Activated CD8-positive, alpha-beta T cell treated with anti-CD3 and anti-CD28 coated beads, Interleukin-2, amount 10 ng/mL, durations not matched to agents 7 days and 5 days (primary cell): ENCODE data around the gene POU2F1. TPM values are rescaled to one million over a fixed set of nuclear protein-coding genes. Genes with fewer than 3 reads are reported as not detected.

ENCODE experiments used
- ATAC-seq: fragments of 150-1000 bp; cut with Tn5 transposase; one replicate; pipeline ENCODE4 v1.10.0; 2021; ENCODE audit warnings: moderate library complexity
- CTCF ChIA-PET: fragments of 350-600 bp; sonication (Branson Sonifier 250); formaldehyde crosslinking; loops from one replicate; lab custom pipeline; 2021; ENCODE audit warnings: antibody characterized with exemption; lab: Charles Lee
- POLR2A ChIA-PET: fragments of 350-600 bp; sonication (Branson Sonifier 250); formaldehyde crosslinking; loops from one replicate; lab custom pipeline; 2021; ENCODE audit warnings: antibody characterized with exemption; lab: Charles Lee
- DNase-seq: peaks from one replicate; pipeline ENCODE4 v3.0.0-alpha.2; 2020
- H3K27ac Mint-ChIP-seq: one replicate; pipeline ENCODE4 v1.8.0; 2021; ENCODE audit warnings: mild to moderate bottlenecking, mixed read lengths
- H3K27me3 Mint-ChIP-seq: one replicate; pipeline ENCODE4 v1.8.0; 2021; ENCODE audit warnings: low read depth, mixed read lengths
- H3K36me3 Mint-ChIP-seq: one replicate; pipeline ENCODE4 v1.8.0; 2021; ENCODE audit warnings: low read depth, mixed read lengths
- H3K4me1 Mint-ChIP-seq: one replicate; pipeline ENCODE4 v1.8.0; 2021; ENCODE audit warnings: low read depth, mixed read lengths
- H3K4me3 Mint-ChIP-seq: one replicate; pipeline ENCODE4 v1.8.0; 2021; ENCODE audit warnings: mild to moderate bottlenecking, mixed read lengths
- H3K9me3 Mint-ChIP-seq: one replicate; pipeline ENCODE4 v1.8.0; 2022; ENCODE audit warnings: mixed read lengths; ENCODE audit not compliant: insufficient read depth
- total RNA-seq, 2 experiments: library from RNA; stranded (reverse); gene quantifications; one replicate each; pipeline ENCODE4 v1.2.3, GENCODE V29; 2021

Gene POU2F1
- total RNA-seq, 2 experiments from 2014 or later, result 22.7 to 23.3 TPM

- H3K27me3 Mint-ChIP-seq, result no peaks in the 10 kb centered on the region
- no peak for ATAC-seq
- H3K9me3 Mint-ChIP-seq, result no peaks in the 10 kb centered on the region
- peaks cover 20% of the 10 kb centered on the region for H3K4me1 Mint-ChIP-seq
- no peaks in the 10 kb centered on the region for H3K36me3 Mint-ChIP-seq
- H3K27ac Mint-ChIP-seq, result no peak overlapping the region
- DNase-seq, result no peak
- POLR2A ChIA-PET, result interaction anchor here (0.7 kb wide), 1 partner anchor 230 kb away, joined by 4 read pairs; no protein-coding TSS in a partner anchor
- H3K4me3 Mint-ChIP-seq, result no peak overlapping the region
- CTCF ChIA-PET, result interaction anchor here (0.6 to 1.3 kb wide), 4 partner anchors 9 to 236 kb away, joined by 3 to 6 read pairs (median 3); no protein-coding TSS in a partner anchor
Observed at GRCh38 chr1:167276969-167277368, 56.3 kb downstream of the POU2F1 start.

- H3K9me3 Mint-ChIP-seq, result no peaks in the 10 kb centered on the region
- ChIA-PET POLR2A (interaction anchor here (0.8 kb wide), 1 partner anchor 58 kb away, joined by 3 read pairs; the partner anchor contains the start of gene POU2F1), CTCF (no interaction called here)
- H3K36me3 Mint-ChIP-seq, result no peaks in the 10 kb centered on the region
- H3K27me3 Mint-ChIP-seq, result no peaks in the 10 kb centered on the region
- H3K4me3 Mint-ChIP-seq, result no peak overlapping the region
- H3K4me1 Mint-ChIP-seq, result peaks cover 17% of the 10 kb centered on the region
- ATAC-seq, result no peak
- no peak overlapping the region for H3K27ac Mint-ChIP-seq
- DNase-seq, result no peak
Observed at GRCh38 chr1:167278497-167278896, 57.8 kb downstream of the POU2F1 start.

DNA sequence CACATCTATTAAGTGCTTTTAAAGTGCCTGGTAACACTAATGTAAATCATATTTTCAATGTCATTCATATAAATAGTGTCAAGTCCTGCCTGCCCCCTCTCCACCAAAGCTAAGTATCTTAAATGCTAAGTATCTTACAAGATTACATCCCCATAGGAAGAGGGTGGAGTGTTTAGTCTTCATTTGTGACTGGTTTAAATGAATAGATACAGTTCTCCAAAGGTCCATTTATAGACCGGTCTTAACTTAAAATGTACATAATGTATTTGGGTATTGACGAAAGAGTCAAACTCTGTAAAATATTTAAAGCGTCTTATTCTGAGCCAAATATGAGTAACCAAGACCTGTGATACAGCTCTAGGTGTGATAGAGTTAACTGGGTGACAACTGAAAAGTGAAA lies 60.2 kb downstream of the POU2F1 start:
- Mint-ChIP-seq H3K4me1 (peaks cover 17% of the 10 kb centered on the region), H3K27me3 (no peaks in the 10 kb centered on the region), H3K9me3 (no peaks in the 10 kb centered on the region), H3K27ac (no peak overlapping the region), H3K4me3 (no peak overlapping the region), H3K36me3 (no peaks in the 10 kb centered on the region)
- no peak for ATAC-seq
- POLR2A ChIA-PET, result no interaction called here
- no peak for DNase-seq
- CTCF ChIA-PET, result no interaction called here

GRCh38 chr1:167288390-167289074 lies 67.8 kb downstream of the POU2F1 start:
- POLR2A ChIA-PET, result no interaction called here
- no peak overlapping the region for H3K27ac Mint-ChIP-seq
- no peaks in the 10 kb centered on the region for H3K36me3 Mint-ChIP-seq
- no peaks in the 10 kb centered on the region for H3K27me3 Mint-ChIP-seq
- CTCF ChIA-PET, result interaction anchor here (1.4 kb wide), 1 partner anchor 20 kb away, joined by 4 read pairs; no protein-coding TSS in a partner anchor
- H3K4me3 Mint-ChIP-seq, result no peak overlapping the region
- H3K9me3 Mint-ChIP-seq, result no peaks in the 10 kb centered on the region
- ATAC-seq, result no peak
- H3K4me1 Mint-ChIP-seq, result no peaks in the 10 kb centered on the region
- DNase-seq, result no peak

- DNase-seq, result no peak
- ChIA-PET CTCF (interaction anchor here (1.4 kb wide), 1 partner anchor 21 kb away, joined by 4 read pairs; no protein-coding TSS in a partner anchor), POLR2A (no interaction called here)
- ATAC-seq, result no peak
- Mint-ChIP-seq H3K4me3 (no peak overlapping the region), H3K9me3 (no peaks in the 10 kb centered on the region), H3K4me1 (no peaks in the 10 kb centered on the region), H3K27ac (no peak overlapping the region), H3K27me3 (no peaks in the 10 kb centered on the region), H3K36me3 (peaks cover 2% of the 10 kb centered on the region)
Observed at GRCh38 chr1:167289075-167289442, 68.4 kb downstream of the POU2F1 start.

GRCh38 chr1:167289966-167290365 lies 69.3 kb downstream of the POU2F1 start:
- no peak overlapping the region for H3K27ac Mint-ChIP-seq
- POLR2A ChIA-PET, result no interaction called here
- CTCF ChIA-PET, result no interaction called here
- peaks cover 2% of the 10 kb centered on the region for H3K36me3 Mint-ChIP-seq
- H3K4me3 Mint-ChIP-seq, result no peak overlapping the region
- no peaks in the 10 kb centered on the region for H3K27me3 Mint-ChIP-seq
- DNase-seq (no peak), ATAC-seq (no peak)
- peaks cover 5% of the 10 kb centered on the region for H3K4me1 Mint-ChIP-seq
- H3K9me3 Mint-ChIP-seq, result no peaks in the 10 kb centered on the region

DNA sequence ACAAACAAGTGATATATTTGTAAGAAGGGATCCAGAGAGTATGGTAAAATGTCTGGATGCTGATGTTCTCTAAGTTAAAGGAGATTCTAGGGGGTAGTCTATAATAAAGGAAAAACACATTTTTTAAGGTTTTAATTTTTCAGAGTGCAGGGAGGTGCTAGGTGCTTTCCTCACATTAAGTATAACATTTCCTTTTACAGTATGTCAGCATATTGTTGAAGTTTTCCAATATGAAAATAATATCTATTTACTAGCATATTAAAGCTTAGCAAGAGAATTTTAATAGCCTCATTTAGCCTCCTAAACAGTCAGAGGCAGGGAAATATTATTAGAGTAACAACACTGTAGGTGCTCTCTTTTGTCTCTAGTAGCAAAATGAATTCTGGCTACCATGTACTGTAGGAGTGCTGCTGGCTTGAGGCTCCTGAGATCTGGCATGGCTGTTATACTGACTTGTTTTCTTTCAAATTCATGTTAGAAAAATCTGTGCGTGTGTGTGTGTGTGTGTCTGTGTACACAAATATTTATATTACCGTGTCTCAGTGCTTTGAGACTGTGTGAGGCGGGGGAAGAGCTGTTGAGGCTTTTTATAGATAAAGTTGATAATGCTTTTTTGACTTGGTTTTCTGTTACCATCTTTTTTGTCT lies 71.0 kb downstream of the POU2F1 start:
- H3K36me3 Mint-ChIP-seq, result peaks cover 2% of the 10 kb centered on the region
- ChIA-PET POLR2A (no interaction called here), CTCF (interaction anchor here (1.0 kb wide), 1 partner anchor 249 kb away, joined by 3 read pairs; no protein-coding TSS in a partner anchor)
- H3K4me3 Mint-ChIP-seq, result no peak overlapping the region
- DNase-seq, result no peak
- ATAC-seq, result no peak
- H3K27me3 Mint-ChIP-seq, result no peaks in the 10 kb centered on the region
- peaks cover 5% of the 10 kb centered on the region for H3K4me1 Mint-ChIP-seq
- H3K9me3 Mint-ChIP-seq, result no peaks in the 10 kb centered on the region
- H3K27ac Mint-ChIP-seq, result no peak overlapping the region

- H3K9me3 Mint-ChIP-seq, result no peaks in the 10 kb centered on the region
- peaks cover 5% of the 10 kb centered on the region for H3K4me1 Mint-ChIP-seq
- peaks cover 2% of the 10 kb centered on the region for H3K36me3 Mint-ChIP-seq
- H3K27ac Mint-ChIP-seq, result no peak overlapping the region
- no peaks in the 10 kb centered on the region for H3K27me3 Mint-ChIP-seq
- no peak overlapping the region for H3K4me3 Mint-ChIP-seq
- no peak for DNase-seq
- no peak for ATAC-seq
- POLR2A ChIA-PET, result no interaction called here
- CTCF ChIA-PET, result interaction anchor here (1.0 kb wide), 1 partner anchor 248 kb away, joined by 3 read pairs; no protein-coding TSS in a partner anchor
Observed at GRCh38 chr1:167292216-167292615, 71.5 kb downstream of the POU2F1 start.

- H3K4me3 Mint-ChIP-seq, result no peak overlapping the region
- no peaks in the 10 kb centered on the region for H3K27me3 Mint-ChIP-seq
- ATAC-seq (no peak), DNase-seq (no peak)
- H3K36me3 Mint-ChIP-seq, result peaks cover 2% of the 10 kb centered on the region
- ChIA-PET POLR2A (no interaction called here), CTCF (no interaction called here)
- no peaks in the 10 kb centered on the region for H3K9me3 Mint-ChIP-seq
- no peak overlapping the region for H3K27ac Mint-ChIP-seq
- peaks cover 8% of the 10 kb centered on the region for H3K4me1 Mint-ChIP-seq
Observed at GRCh38 chr1:167293057-167293456, 72.4 kb downstream of the POU2F1 start.

GRCh38 chr1:167294528-167294927 lies 73.8 kb downstream of the POU2F1 start:
- no peak for ATAC-seq
- ChIA-PET CTCF (no interaction called here), POLR2A (no interaction called here)
- H3K4me3 Mint-ChIP-seq, result no peak overlapping the region
- H3K27me3 Mint-ChIP-seq, result no peaks in the 10 kb centered on the region
- peaks cover 2% of the 10 kb centered on the region for H3K36me3 Mint-ChIP-seq
- no peak for DNase-seq
- H3K9me3 Mint-ChIP-seq, result no peaks in the 10 kb centered on the region
- peaks cover 8% of the 10 kb centered on the region for H3K4me1 Mint-ChIP-seq
- H3K27ac Mint-ChIP-seq, result no peak overlapping the region

DNA sequence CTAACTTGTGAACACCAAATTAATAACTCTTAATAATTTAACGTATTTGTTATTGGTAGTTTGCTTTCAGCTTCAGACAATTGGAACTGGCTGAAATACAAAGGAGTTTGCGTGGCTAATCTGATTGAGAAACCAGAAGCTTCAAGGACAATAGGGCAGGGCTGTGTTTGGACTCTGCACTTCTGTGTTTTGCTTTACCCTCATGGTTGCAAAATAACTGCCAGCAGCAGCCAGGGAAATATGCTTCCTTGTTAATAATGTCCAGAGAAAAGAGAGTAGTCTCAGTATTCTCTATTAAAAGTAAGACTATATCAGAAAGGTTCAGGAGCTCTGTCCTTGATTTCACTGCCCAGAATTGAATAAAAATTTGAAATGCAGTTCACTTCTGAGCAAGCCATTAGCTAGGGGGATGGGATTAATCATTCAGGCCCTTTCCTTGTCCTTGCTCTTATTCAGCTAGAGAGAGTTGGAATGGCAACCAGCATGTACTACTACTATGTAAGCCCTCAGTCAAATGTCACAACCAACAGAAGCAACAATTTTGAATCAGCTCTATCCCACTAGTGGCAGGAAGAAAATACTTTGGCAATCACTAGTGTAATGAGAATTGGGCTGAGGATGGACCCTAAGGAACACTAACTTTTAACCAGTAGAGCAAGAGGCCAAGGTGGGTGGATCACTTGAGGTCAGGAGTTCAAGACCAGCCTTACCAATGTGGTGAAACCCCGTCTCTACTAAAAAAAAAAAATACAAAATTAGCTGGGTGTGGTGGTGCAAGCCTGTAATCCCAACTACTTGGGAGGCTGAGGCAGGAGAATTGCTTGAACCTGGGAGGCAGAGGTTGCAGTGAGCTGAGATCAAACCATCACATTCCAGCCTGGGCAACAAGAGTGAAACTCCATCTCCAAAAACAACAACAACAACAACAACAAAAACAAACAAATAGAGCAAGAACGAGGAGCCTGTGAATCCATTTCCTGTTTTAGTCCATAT lies 76.8 kb downstream of the POU2F1 start:
- ChIA-PET POLR2A (no interaction called here), CTCF (interaction anchor here (1.0 kb wide), 1 partner anchor 30 kb away, joined by 3 read pairs; no protein-coding TSS in a partner anchor)
- ATAC-seq (no peak), DNase-seq (no peak)
- Mint-ChIP-seq H3K27ac (no peak overlapping the region), H3K9me3 (no peaks in the 10 kb centered on the region), H3K27me3 (no peaks in the 10 kb centered on the region), H3K4me1 (peaks cover 8% of the 10 kb centered on the region), H3K4me3 (no peak overlapping the region), H3K36me3 (peaks cover 2% of the 10 kb centered on the region)
